Activated T-cell treated with anti-CD3 and anti-CD28 coated beads, Interleukin-2, amount 50 U/mL, for 24 hours (primary cell): ENCODE results near the gene IDI2.

Experiments used
- DNase-seq: peaks from one replicate; pipeline ENCODE4 v3.0.0-alpha.2; 2020
- H3K27ac Mint-ChIP-seq: 2 replicates; pipeline ENCODE4 v1.8.0; 2020; ENCODE audit warnings: mild to moderate bottlenecking, mixed read lengths
- H3K27me3 Mint-ChIP-seq: 2 replicates; pipeline ENCODE4 v1.8.0; 2020; ENCODE audit warnings: mixed read lengths
- H3K36me3 Mint-ChIP-seq: 2 replicates; pipeline ENCODE4 v1.8.0; 2020; ENCODE audit warnings: low read depth, mixed read lengths
- H3K4me1 Mint-ChIP-seq: 2 replicates; pipeline ENCODE4 v1.8.0; 2020; ENCODE audit warnings: low read depth, mixed read lengths
- H3K4me3 Mint-ChIP-seq: 2 replicates; pipeline ENCODE4 v1.8.0; 2020; ENCODE audit warnings: mild to moderate bottlenecking, moderate library complexity, mixed read lengths
- H3K9me3 Mint-ChIP-seq: 2 replicates; pipeline ENCODE4 v1.8.0; 2020; ENCODE audit warnings: mixed read lengths

Gene IDI2

DNA sequence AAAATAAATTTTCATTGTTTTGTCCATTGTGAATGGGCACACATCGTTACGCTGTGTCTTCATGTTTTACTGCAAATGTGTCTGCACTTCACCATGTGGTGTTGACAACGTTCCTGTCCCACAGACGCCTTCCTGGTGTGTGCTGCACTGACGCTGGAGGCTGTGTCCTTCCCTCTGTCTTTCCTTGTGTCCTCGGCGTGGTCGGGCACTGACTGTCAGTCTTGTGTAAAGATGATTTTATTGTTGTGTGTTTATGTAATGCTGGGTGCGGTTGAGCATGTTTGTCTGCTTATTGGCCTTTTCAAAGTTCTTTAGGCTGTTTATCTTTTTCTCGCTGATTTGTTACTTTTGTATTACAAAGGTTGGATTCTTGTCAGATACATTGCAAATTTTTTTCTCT is 18.1 kb downstream of the IDI2 start:
- Mint-ChIP-seq H3K4me3 (no peak overlapping the region), H3K27ac (peak overlapping the region; percentile 4), H3K27me3 (no peaks in the 10 kb centered on the region), H3K36me3 (peaks cover 98% of the 10 kb centered on the region), H3K9me3 (no peaks in the 10 kb centered on the region), H3K4me1 (no peaks in the 10 kb centered on the region)
- DNase-seq: no peak

DNA sequence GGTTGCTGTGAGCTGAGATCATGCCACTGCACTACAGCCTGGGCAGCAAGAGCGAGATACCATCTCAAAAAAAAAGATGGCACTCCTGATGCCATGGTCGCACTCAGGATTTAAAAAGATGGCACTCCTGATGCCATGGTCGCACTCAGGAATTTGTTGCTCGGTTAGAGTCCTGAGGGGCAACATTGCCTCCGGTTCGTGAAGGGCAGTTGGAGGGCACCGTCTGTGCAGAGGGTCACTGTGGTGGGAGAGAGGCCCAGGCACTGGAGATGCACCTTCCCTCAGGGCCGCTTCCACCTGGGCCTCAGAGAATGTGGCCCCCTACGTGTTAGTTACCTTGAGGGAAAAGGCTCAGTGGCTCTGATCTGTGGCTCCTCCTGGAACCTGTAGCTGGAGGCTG is 19.1 kb downstream of the IDI2 start:
- no peak overlapping the region for H3K27ac Mint-ChIP-seq
- H3K27me3 Mint-ChIP-seq: no peaks in the 10 kb centered on the region
- peaks cover 4% of the 10 kb centered on the region for H3K4me1 Mint-ChIP-seq
- no peak overlapping the region for H3K4me3 Mint-ChIP-seq
- H3K9me3 Mint-ChIP-seq: no peaks in the 10 kb centered on the region
- peaks cover 98% of the 10 kb centered on the region for H3K36me3 Mint-ChIP-seq
- no peak for DNase-seq

DNA sequence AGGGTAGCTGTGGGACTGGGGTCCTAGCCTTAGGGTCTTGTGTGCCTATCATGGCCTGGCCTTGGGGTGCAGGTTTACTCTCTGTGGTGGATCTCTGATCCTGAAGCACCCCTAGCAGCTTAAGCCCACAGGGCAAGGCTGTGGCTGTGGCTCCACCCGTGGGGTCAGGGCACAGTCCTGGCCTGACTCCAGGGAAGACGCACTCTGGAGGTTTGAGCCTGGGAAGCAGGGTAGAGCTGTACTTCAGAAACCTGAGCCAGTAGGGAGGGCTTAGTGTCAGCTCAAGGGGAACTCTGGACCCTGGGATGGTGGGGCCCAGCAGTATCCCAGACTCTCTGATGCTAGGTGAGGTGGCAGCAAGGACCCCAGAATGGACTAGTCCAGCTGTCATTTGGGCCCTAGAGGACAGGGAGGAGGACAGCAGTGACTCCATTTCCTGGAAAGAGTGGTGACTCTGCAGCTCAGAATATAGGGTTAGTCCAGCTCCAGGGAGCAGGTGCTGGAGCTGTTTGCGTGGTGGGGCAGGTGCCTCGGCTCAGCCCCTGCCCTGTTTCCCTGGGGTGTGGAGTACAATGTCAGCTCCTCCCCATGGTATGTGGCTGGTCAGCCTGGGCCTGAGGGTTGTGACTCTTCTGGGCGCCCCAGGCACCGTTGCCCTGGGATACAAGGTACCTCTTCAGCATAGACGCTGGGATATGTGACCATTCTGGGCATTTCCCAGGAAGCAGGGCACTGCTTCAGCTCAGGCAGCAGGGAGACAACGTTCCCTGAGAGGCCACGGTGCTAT is 21.6 kb downstream of the IDI2 start:
- DNase-seq: no peak
- Mint-ChIP-seq H3K4me1 (peaks cover 13% of the 10 kb centered on the region), H3K27me3 (no peaks in the 10 kb centered on the region), H3K9me3 (no peaks in the 10 kb centered on the region), H3K4me3 (no peak overlapping the region), H3K27ac (no peak overlapping the region), H3K36me3 (peaks cover 99% of the 10 kb centered on the region)

DNA sequence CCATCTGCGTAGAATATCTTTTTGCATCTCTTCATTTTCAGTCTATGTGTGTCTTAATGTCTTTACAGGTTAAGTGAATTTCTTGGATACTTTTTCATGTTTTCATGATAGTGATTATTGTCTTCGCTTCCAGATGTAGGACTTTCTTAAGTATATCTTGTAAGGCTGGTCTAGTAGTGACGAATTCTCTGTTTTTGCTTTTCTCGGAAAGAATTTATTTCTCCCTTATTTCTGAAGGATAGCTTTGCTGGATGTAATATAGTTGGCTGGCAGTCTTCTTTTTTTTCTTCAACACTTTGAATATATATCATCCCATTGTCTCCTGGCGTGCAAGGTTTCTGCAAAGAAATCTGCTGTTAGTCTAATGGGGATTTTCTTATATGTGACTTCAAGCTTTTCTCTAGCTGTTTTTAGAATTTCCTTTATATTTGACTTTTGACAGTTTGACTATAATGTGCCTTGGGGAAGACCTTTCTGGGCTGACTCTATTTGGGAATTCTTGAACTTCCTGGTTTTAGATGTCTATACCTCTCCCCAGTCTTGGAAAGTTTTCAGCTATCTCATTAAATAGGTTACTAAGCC is 23.1 kb downstream of the IDI2 start:
- DNase-seq: no peak
- no peaks in the 10 kb centered on the region for H3K27me3 Mint-ChIP-seq
- no peak overlapping the region for H3K27ac Mint-ChIP-seq

DNA sequence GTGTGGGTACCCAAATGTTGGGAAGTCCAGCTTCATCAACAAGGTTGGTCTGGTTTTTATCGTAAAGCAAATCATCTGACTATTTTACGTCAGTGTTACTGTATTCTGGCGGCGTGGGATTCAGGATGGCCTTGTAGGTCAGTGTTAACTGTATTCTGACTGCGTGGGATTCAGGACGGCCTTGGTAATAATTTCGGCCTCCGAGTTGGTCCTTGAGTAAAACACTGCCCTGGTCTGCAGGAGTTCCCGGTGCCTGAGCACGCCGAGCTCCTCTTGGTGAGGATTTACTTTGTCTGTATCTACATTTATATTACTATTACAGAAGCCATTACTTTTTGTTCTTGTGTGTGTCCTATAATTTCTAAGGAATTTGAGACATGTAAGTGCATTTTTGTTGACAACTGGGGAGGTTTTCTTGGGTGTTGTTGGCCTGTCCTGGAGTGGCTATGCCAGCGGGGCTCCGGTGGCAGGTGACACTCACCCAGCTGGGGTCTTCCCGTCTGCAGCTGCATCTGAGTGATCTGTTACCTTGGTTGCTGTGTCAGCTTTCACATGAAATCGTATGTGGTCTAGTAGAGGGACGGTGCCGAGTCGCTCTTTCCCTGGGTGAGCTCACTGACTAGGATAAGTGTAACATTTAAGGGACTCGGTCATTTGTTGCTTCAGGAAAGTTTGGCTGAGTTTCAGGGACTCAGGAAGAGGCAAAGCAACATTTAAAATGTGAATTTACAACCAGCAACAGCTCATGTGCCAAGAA is 28.2 kb downstream of the IDI2 start:
- Mint-ChIP-seq H3K4me3 (no peak overlapping the region), H3K4me1 (peaks cover 25% of the 10 kb centered on the region), H3K36me3 (peaks cover 97% of the 10 kb centered on the region), H3K27ac (peak overlapping the region; percentile 19), H3K9me3 (no peaks in the 10 kb centered on the region), H3K27me3 (no peaks in the 10 kb centered on the region)
- no peak for DNase-seq

More for the DNA sequence above, 23.1 kb downstream of the IDI2 start:
- H3K36me3 Mint-ChIP-seq: peaks cover 98% of the 10 kb centered on the region
- no peak overlapping the region for H3K4me3 Mint-ChIP-seq
- no peaks in the 10 kb centered on the region for H3K9me3 Mint-ChIP-seq
- H3K4me1 Mint-ChIP-seq: peaks cover 16% of the 10 kb centered on the region

DNA sequence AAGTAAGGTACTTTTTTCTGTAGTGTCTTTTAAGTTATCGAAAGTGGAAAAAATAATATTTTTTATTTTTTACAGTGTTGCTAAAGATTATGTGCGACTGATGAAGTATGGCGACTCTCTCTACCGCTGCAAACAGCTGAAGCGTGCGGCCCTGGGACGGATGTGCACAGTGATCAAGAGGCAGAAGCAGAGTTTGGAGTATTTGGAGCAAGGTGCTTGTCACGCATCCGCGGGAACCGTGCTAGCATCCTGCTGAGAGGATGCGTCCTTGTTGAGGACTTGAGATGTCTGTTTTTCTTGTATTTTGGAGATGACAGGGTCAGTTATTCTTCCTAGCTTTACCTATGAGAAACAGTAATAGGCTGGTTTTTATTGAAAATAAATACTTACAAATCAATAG is 29.6 kb downstream of the IDI2 start:
- DNase-seq: no peak
- peaks cover 94% of the 10 kb centered on the region for H3K36me3 Mint-ChIP-seq
- H3K4me1 Mint-ChIP-seq: peaks cover 22% of the 10 kb centered on the region
- no peaks in the 10 kb centered on the region for H3K9me3 Mint-ChIP-seq
- no peaks in the 10 kb centered on the region for H3K27me3 Mint-ChIP-seq
- no peak overlapping the region for H3K4me3 Mint-ChIP-seq
- H3K27ac Mint-ChIP-seq: no peak overlapping the region

DNA sequence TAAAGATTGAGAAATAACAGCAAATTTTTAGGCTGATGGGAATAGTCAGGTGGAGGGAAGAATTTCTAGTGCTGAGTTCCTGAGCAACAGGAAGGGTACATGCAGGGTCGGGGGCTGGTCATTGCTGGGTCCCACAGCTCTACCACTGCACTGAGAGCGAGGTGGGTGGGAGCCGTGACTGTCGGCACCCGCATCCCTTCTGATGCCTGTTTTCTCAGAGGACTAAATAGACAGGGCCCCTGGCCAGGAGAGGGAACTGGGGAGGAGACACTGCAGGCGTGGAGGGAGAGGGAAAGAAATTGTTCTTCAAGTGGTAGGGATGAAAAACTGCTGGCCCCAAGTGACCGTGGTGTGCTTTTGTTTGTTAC is 30.1 kb downstream of the IDI2 start:
- no peak for DNase-seq
- peak overlapping the region; percentile 20 for H3K27ac Mint-ChIP-seq
- H3K4me3 Mint-ChIP-seq: no peak overlapping the region
- no peaks in the 10 kb centered on the region for H3K27me3 Mint-ChIP-seq
- peaks cover 94% of the 10 kb centered on the region for H3K36me3 Mint-ChIP-seq
- peaks cover 24% of the 10 kb centered on the region for H3K4me1 Mint-ChIP-seq
- no peaks in the 10 kb centered on the region for H3K9me3 Mint-ChIP-seq

DNA sequence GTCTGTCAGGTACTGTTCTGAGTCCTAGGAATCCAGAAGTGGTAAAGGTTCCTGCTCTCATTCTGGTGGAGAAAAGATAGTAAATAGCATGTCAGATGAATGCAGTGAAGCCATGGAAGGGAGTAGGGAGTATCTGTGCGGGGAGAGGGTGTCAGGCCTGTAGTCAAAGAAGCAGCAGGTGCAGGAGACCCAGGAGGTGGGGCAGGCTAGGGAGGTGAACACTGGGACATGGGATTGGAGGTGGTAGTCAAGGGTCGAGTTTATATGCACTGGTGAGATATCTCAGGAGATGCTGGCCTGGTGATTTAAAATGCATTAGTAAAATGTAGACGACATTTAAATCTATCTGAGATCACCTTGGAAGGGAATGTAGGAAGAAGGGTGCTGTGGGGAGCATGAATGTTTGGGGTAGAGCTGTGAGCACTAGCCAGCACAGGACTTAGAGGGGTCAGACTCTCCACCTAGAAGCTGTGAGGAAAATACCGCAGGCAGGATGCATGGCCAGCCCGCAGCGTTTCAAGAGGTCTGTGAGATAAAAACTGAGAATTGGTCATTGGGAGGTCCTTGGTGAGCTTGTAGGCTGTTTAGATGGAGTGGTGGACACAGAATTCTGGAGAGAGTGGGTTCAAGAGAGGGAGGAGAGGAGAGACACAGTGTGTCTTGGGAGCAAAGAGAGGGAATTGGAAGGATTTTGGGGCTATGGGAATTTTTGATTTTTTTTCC is 30.7 kb downstream of the IDI2 start:
- H3K9me3 Mint-ChIP-seq: no peaks in the 10 kb centered on the region
- H3K27me3 Mint-ChIP-seq: no peaks in the 10 kb centered on the region
- peak overlapping the region; percentile 20 for H3K27ac Mint-ChIP-seq
- DNase-seq: no peak
- peaks cover 28% of the 10 kb centered on the region for H3K4me1 Mint-ChIP-seq
- H3K36me3 Mint-ChIP-seq: peaks cover 94% of the 10 kb centered on the region
- no peak overlapping the region for H3K4me3 Mint-ChIP-seq

DNA sequence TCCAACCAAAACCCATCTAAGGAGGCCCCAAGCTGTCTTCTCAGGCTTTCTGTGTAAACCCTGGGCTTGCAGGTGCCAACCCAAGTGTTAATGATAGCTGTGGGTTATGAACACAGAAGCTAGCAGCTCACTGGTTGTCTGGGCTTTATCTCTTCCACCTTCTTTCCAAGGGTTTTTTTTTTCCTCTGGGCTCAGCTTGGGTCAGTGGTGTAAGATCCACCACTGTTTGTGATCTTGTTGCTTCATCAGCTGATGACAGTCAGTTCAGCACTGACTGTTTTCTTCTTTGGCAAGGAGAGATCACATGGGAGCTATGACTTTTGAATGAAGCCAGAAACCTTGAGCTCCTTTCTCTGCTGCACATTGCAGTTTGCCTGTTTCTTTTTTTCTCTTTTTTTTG is 32.8 kb downstream of the IDI2 start:
- Mint-ChIP-seq H3K4me3 (no peak overlapping the region), H3K36me3 (peaks cover 94% of the 10 kb centered on the region), H3K27me3 (no peaks in the 10 kb centered on the region), H3K4me1 (peaks cover 40% of the 10 kb centered on the region), H3K9me3 (no peaks in the 10 kb centered on the region), H3K27ac (peak overlapping the region; percentile 39)
- no peak for DNase-seq

DNA sequence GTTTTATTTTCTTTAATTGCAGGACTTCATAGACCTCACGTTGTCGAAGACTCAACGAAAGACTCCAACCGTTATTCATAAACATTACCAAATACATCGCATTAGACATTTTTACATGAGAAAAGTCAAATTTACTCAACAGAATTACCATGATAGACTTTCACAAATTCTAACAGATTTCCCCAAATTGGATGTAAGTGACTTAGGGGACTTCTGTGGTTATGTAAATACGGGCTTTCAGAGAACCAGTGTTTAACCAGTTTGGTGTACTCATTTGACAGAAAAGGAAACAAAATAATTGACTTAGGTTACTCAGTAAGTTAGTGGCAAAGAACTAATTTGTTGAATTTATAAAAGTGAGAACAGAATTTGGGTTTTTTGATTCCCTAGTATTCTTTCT is 33.2 kb downstream of the IDI2 start:
- Mint-ChIP-seq H3K36me3 (peaks cover 91% of the 10 kb centered on the region), H3K27ac (peak overlapping the region; percentile 39), H3K4me1 (peaks cover 39% of the 10 kb centered on the region), H3K9me3 (no peaks in the 10 kb centered on the region), H3K4me3 (no peak overlapping the region), H3K27me3 (no peaks in the 10 kb centered on the region)
- DNase-seq: no peak

DNA sequence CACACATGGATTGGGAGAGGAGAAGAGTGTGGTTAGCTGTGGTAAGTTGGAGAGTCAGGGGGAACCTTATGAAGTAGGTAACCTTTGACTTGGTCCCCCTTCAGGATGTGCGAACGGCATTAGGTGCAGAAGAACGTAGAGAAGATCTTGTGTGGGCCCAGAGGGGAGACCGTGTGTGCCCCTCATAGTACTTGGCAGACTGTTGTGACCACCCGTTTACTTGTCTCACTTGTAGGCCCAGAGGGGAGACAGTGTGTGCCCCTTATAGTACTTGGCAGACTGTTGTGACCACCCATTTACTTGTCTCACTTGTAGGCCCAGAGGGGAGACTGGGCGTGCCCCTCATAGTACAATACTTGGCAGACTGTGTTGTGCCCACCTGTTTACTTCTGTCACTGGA is 34.9 kb downstream of the IDI2 start:
- no peaks in the 10 kb centered on the region for H3K27me3 Mint-ChIP-seq
- peak overlapping the region; percentile 97 for H3K4me3 Mint-ChIP-seq
- H3K36me3 Mint-ChIP-seq: peaks cover 76% of the 10 kb centered on the region
- DNase-seq: no peak
- H3K27ac Mint-ChIP-seq: peak overlapping the region; percentile 99
- H3K9me3 Mint-ChIP-seq: no peaks in the 10 kb centered on the region
- peaks cover 52% of the 10 kb centered on the region for H3K4me1 Mint-ChIP-seq

DNA sequence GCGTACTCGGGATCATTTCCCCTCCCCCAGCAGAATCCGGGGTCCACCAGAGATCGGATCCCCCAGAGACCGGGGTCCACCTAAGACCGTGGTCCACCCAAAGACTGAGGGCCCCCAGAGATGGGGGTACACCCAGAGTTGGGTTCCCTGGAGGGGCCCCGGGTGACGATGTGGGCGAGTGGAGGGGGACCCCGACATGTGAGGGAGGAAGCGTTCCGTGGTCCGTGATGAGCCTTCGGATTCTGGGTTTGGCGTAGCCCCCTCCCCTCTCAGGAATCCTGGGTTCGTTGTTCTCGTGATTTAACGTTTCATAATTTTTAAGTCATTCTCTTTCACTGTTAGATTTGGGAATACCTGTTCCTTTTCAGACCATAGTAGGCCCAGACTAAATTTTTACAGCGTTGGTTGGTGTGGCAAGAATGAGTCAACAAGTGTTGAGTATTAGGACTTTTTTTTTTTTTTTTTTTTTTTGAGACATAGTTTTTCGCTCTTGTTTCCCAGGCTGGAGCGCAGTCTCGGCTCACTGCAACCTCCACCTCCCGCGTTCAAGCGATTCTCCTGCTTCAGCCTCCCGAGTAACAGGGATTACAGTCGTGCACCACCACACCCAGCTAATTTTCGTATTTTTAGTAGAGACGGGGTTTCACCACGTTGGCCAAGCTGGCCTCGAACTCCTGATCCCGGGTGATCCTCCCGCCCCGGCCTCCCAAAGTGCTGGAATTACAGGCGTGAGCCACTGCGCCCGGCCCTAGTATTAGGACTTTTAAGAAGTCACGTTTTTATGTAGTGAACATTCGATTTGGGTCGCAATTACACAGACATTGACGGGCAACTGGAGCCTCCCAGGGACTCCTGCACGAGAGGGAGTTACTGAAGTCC is 36.8 kb downstream of the IDI2 start:
- H3K36me3 Mint-ChIP-seq: peaks cover 57% of the 10 kb centered on the region
- DNase-seq: no peak
- peak overlapping the region; percentile 99 for H3K27ac Mint-ChIP-seq
- H3K4me1 Mint-ChIP-seq: peaks cover 50% of the 10 kb centered on the region
- H3K27me3 Mint-ChIP-seq: no peaks in the 10 kb centered on the region
- peak overlapping the region; percentile 97 for H3K4me3 Mint-ChIP-seq
- H3K9me3 Mint-ChIP-seq: no peaks in the 10 kb centered on the region

DNA sequence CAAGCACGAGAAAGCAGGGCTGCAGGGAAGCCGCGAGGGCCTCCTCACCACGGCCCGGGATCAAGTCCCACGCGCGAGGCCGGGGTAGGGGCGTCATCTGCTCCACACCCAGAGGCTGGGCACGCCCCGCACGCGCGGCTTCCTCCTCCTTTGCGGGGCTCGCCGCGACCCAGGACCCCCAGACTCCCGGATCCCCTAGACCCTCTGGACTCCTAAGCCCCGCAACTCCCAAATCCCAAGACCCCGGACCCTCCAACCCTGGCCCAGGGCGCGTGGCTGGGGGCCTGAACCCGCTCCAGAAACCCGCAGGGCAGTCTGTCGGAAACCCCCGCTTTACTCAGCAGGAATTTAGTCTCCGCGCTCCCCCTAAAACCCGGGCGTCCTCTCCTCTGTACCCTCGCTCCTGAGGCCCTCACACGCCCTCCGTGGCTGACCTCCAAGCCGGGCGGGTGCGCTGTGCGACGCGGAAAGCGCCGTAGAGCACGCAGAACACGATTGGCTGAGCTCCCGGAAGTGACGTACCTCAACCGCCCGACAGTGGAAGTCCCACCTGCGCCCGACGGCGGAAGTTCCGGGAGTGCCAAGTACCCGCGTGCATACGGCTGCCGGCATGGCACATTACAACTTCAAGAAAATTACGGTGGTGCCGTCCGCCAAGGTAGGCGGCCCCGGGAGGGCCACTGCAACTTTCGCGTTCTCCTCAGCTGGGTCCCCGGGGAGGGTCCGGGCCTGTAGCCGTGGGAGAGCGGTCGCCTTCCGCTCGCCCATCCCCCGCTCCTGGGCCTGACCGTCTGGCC is 37.6 kb downstream of the IDI2 start, which contains the start of gene GTPBP4:
TSS of gene GTPBP4 (plus strand) at position 565 of the 797 bp plus-strand sequence. CDS start at position 611, 46 bp downstream.
- Mint-ChIP-seq H3K9me3 (no peaks in the 10 kb centered on the region), H3K27me3 (no peaks in the 10 kb centered on the region), H3K4me1 (peaks cover 48% of the 10 kb centered on the region), H3K36me3 (peaks cover 49% of the 10 kb centered on the region), H3K27ac (peak within 1 kb of the TSS; percentile 99), H3K4me3 (peak within 1 kb of the TSS; percentile 97)
- peak; percentile 95 for DNase-seq
